Measurements from ENCODE around the gene RECQL5.

DNA sequence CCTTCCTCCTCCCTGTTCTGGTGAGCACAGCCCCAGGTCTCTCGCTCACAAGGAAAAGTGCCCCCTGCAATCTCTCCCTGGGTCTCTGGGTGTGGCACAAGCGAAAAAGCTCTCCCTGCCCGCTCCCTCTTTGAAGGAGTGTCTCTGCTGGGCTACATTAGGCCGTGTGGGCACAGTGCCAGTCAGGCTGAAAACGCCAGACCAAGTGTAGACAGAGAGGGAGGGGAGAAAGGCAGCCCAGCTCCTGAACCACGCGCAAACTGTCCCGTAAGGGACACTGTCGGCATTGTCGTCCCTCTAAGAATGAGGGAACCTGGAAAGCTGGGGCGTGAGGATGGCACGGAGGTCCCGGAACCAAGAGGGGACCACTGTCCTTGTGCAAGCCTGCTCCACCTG, 29.8 kb downstream of the RECQL5 start:
- TF ChIP-seq POU2F2 (IDR thresholded peaks at IDR 0.05; ENCODE audit: low read depth, low read length) (no peak), POLR2A (IDR thresholded peaks at IDR 0.05; ENCODE audit: low read depth, low read length) (no peak), TAF1 (IDR thresholded peaks at IDR 0.05; ENCODE audit: low read depth, low read length) (no peak)

All from GM12891 (cell line).